HepG2 (cell line): ENCODE data around the gene TRIM54. TPM values are rescaled to one million over a fixed set of nuclear protein-coding genes. Genes with fewer than 3 reads are reported as not detected.

ENCODE experiments used
- ARID2 ChIP-seq: sonication (generic); formaldehyde crosslinking; IDR thresholded peaks from 2 replicates; pipeline ENCODE4 v1.8.1; 2022; ENCODE audit warnings: mild to moderate bottlenecking, missing genetic modification reagents, borderline replicate concordance
- CEBPG ChIP-seq: IDR thresholded peaks from 2 replicates; pipeline ENCODE4 v1.6.1; 2016
- MED1 ChIP-seq: sonication (generic); formaldehyde crosslinking; IDR thresholded peaks from 2 replicates; pipeline ENCODE4 v1.4.0; 2020; ENCODE audit warnings: missing genetic modification reagents
- MTF2 ChIP-seq: sonication (generic); formaldehyde crosslinking; IDR thresholded peaks from 2 replicates; pipeline ENCODE4 v1.5.0; 2020; ENCODE audit warnings: missing genetic modification reagents, borderline replicate concordance
- RELA ChIP-seq: sonication (generic); formaldehyde crosslinking; IDR thresholded peaks from 2 replicates; pipeline ENCODE4 v1.4.0; 2020; ENCODE audit warnings: missing genetic modification reagents
- ZFP82 ChIP-seq: sonication (generic); formaldehyde crosslinking; IDR thresholded peaks from 2 replicates; pipeline ENCODE4 v1.5.1; 2020; ENCODE audit warnings: mild to moderate bottlenecking, missing genetic modification reagents, borderline replicate concordance
- ZNF468 ChIP-seq: sonication (generic); formaldehyde crosslinking; IDR thresholded peaks from 2 replicates; pipeline ENCODE4 v1.8.0; 2022; ENCODE audit warnings: mild to moderate bottlenecking, moderate library complexity, missing genetic modification reagents
- ZNF703 ChIP-seq: sonication (generic); formaldehyde crosslinking; IDR thresholded peaks from 2 replicates; pipeline ENCODE4 v1.5.1; 2020; ENCODE audit warnings: missing genetic modification reagents, mild to moderate bottlenecking, moderate library complexity, borderline replicate concordance
- ZNF883 ChIP-seq: sonication (generic); formaldehyde crosslinking; IDR thresholded peaks from 2 replicates; pipeline ENCODE4 v1.5.1; 2020; ENCODE audit warnings: mild to moderate bottlenecking, missing genetic modification reagents; ENCODE audit errors: not compliant biosample characterization
- polyA plus RNA-seq, 8 experiments: library from polyadenylated mRNA; depleted of rRNA in 3 of 8; stranded (reverse) in 7 of 8; unstranded in 1 of 8; fragments of >200 nt; fragmentation: Illumina TruSeq in 4 of 8; extraction: Trizol in 4 of 8; gene quantifications; 2 replicates each; pipeline versions ENCODE4 v1.2.1 to v1.2.3, GENCODE V29; 2011 to 2016; ENCODE audit warnings: low read depth in 4 of 8, missing spikeins in 1 of 8, mixed read lengths in 1 of 8; ENCODE audit not compliant: insufficient read depth in 1 of 8
- total RNA-seq, 5 experiments: library from RNA; depleted of rRNA; stranded (reverse); fragments of >200 nt; fragmentation: Illumina TruSeq; extraction: Trizol; gene quantifications; 2 replicates each; pipeline ENCODE4 v1.2.3, GENCODE V29; 2016; ENCODE audit warnings: low read depth in 1 of 5
- TF ChIP-seq, protein P1 (sequence below): sonication (generic); formaldehyde crosslinking; IDR thresholded peaks from 2 replicates; pipeline ENCODE4 v1.4.0; 2020; ENCODE audit warnings: missing genetic modification reagents, borderline replicate concordance

TRIM54 gene
- total and polyA plus RNA-seq, 2 of the 13 experiments (the other 11 are each of a cell fraction or from before 2014, with no cell fraction given): 0.07 to 0.13 TPM

DNA sequence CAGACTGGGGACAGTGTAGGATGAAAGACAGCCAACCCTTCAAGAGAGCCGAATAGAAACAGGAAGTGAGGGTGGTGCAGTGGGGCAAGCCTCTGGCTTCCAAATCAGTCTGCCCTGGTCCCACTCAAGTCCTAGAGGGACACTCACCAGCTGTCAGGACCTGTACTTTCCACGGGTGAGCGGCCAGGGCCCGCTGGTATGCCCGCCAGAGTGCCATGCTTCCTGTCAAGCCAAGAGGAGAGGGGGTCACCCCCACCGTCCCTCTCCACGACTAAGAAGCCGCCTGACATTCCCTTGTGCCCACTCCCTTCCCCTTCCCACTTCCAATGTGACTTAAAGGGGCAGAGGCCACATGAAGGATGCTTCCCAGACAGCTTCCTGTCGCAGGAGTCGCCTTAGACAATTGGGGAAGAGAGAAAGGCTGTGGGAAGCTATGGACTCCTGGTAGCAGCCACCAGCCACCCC, 40.1 kb downstream of the TRIM54 start (continued):
- TF ChIP-seq, protein P1, sequence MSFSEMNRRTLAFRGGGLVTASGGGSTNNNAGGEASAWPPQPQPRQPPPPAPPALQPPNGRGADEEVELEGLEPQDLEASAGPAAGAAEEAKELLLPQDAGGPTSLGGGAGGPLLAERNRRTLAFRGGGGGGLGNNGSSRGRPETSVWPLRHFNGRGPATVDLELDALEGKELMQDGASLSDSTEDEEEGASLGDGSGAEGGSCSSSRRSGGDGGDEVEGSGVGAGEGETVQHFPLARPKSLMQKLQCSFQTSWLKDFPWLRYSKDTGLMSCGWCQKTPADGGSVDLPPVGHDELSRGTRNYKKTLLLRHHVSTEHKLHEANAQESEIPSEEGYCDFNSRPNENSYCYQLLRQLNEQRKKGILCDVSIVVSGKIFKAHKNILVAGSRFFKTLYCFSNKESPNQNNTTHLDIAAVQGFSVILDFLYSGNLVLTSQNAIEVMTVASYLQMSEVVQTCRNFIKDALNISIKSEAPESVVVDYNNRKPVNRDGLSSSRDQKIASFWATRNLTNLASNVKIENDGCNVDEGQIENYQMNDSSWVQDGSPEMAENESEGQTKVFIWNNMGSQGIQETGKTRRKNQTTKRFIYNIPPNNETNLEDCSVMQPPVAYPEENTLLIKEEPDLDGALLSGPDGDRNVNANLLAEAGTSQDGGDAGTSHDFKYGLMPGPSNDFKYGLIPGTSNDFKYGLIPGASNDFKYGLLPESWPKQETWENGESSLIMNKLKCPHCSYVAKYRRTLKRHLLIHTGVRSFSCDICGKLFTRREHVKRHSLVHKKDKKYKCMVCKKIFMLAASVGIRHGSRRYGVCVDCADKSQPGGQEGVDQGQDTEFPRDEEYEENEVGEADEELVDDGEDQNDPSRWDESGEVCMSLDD: no peak
- no peak for TF ChIP-seq ZNF468
- peak; percentile 96 for TF ChIP-seq ARID2
- TF ChIP-seq ZFP82 (CRISPR knock-in tag): no peak
- no peak for TF ChIP-seq RELA (CRISPR knock-in tag)
- TF ChIP-seq CEBPG: no peak
- no peak for TF ChIP-seq MED1
- TF ChIP-seq MTF2 (CRISPR knock-in tag): no peak
- peak; percentile 14 for TF ChIP-seq ZNF883
- no peak for TF ChIP-seq ZNF703 (CRISPR knock-in tag)
- TF ChIP-seq, all 625 proteins: peak for 23
